GM23338 (cell line): ENCODE data around the gene ANKRD45. TPM values are rescaled to one million over a fixed set of nuclear protein-coding genes. Genes with fewer than 3 reads are reported as not detected.

Experiments
- ATAC-seq: fragments of 200-7000 bp; cut with Tn5 transposase; 3 replicates; pipeline ENCODE4 v1.9.1; 2020
- DNase-seq: peaks from one replicate; pipeline ENCODE4 v3.0.0-alpha.2; 2015; ENCODE audit warnings: low spot score
- H2AFZ ChIP-seq: fragments of 200-600 bp; sonication (generic); 2 replicates; pipeline ENCODE4 v1.8.0; 2016; ENCODE audit warnings: antibody characterized with exemption, mild to moderate bottlenecking, moderate library complexity
- H3F3A ChIP-seq: fragments of 200-600 bp; sonication (generic); replicated peaks from 2 replicates; pipeline ENCODE4 v1.8.0; 2017; ENCODE audit warnings: antibody characterized with exemption, mixed run types, low read depth
- H3K27ac ChIP-seq: fragments of 200-600 bp; sonication (generic); 2 replicates; pipeline ENCODE4 v1.6.1; 2016; ENCODE audit warnings: low read depth
- H3K27me3 ChIP-seq: fragments of 200-600 bp; sonication (generic); 2 replicates; pipeline ENCODE4 v1.8.0; 2016; ENCODE audit warnings: mild to moderate bottlenecking, mixed run types, moderate library complexity; ENCODE audit not compliant: insufficient read depth
- H3K36me3 ChIP-seq: fragments of 200-600 bp; sonication (generic); 2 replicates; pipeline ENCODE4 v1.8.0; 2016; ENCODE audit warnings: mild to moderate bottlenecking; ENCODE audit not compliant: insufficient read depth
- H3K4me1 ChIP-seq: fragments of 200-600 bp; sonication (generic); 2 replicates; pipeline ENCODE4 v1.8.0; 2016; ENCODE audit warnings: mild to moderate bottlenecking, moderate library complexity; ENCODE audit not compliant: insufficient read depth
- H3K4me2 ChIP-seq: fragments of 200-600 bp; sonication (generic); 2 replicates; pipeline ENCODE4 v1.7.1; 2017; ENCODE audit warnings: mixed run types
- H3K4me3 ChIP-seq: fragments of 200-600 bp; sonication (generic); 2 replicates; pipeline ENCODE4 v1.6.1; 2016; ENCODE audit warnings: mixed run types
- H3K79me2 ChIP-seq: fragments of 200-600 bp; sonication (generic); replicated peaks from 2 replicates; pipeline ENCODE4 v1.8.0; 2017; ENCODE audit warnings: mild to moderate bottlenecking; ENCODE audit not compliant: insufficient read depth
- H3K9me2 ChIP-seq: fragments of 200-600 bp; sonication (generic); 2 replicates; pipeline ENCODE4 v1.8.0; 2017; ENCODE audit not compliant: insufficient read depth
- H4K20me1 ChIP-seq: fragments of 200-600 bp; sonication (generic); replicated peaks from 2 replicates; pipeline ENCODE4 v1.8.0; 2017; ENCODE audit warnings: mild to moderate bottlenecking; ENCODE audit not compliant: insufficient read depth
- H3K27ac Mint-ChIP-seq: 2 replicates; pipeline ENCODE4 v1.8.0; 2020; ENCODE audit warnings: inconsistent platforms, mild to moderate bottlenecking, moderate library complexity, mixed read lengths
- H3K27me3 Mint-ChIP-seq: 3 replicates; pipeline ENCODE4 v1.8.0; 2022; ENCODE audit warnings: low read depth, mild to moderate bottlenecking, moderate library complexity, mixed read lengths, inconsistent platforms; ENCODE audit not compliant: insufficient read depth, poor library complexity
- H3K36me3 Mint-ChIP-seq: 3 replicates; pipeline ENCODE4 v1.8.0; 2021; ENCODE audit warnings: low read depth, mild to moderate bottlenecking, inconsistent platforms, moderate library complexity, mixed read lengths
- H3K4me1 Mint-ChIP-seq: 3 replicates; pipeline ENCODE4 v1.8.0; 2020; ENCODE audit warnings: mild to moderate bottlenecking, inconsistent platforms, mixed read lengths
- H3K4me3 Mint-ChIP-seq: 3 replicates; pipeline ENCODE4 v1.8.0; 2021; ENCODE audit warnings: moderate library complexity, mild to moderate bottlenecking, inconsistent platforms, mixed read lengths
- H3K9me3 Mint-ChIP-seq: 3 replicates; pipeline ENCODE4 v1.8.0; 2020; ENCODE audit warnings: moderate library complexity, mild to moderate bottlenecking, inconsistent platforms, mixed read lengths
- CREB1 ChIP-seq: fragments of 250-450 bp; sonication (Bioruptor Pico); IDR thresholded peaks from 2 replicates; pipeline ENCODE4 v1.5.0; 2020; ENCODE audit warnings: low read depth, mild to moderate bottlenecking, moderate library complexity
- CTCF ChIP-seq, 2 experiments: fragments of 200-600 bp in 1 of 2; sonication (generic) in 1 of 2; conservative IDR thresholded peaks; 2 replicates each; pipeline versions ENCODE4 v1.5.1 to v1.6.1; 2016 to 2017; ENCODE audit warnings: antibody characterized with exemption in 2 of 2, low read depth in 2 of 2, mild to moderate bottlenecking in 2 of 2, moderate library complexity in 1 of 2
- ETS1 ChIP-seq: IDR thresholded peaks from 2 replicates; pipeline ENCODE4 v1.6.1; 2016; ENCODE audit warnings: antibody characterized with exemption
- EZH2 ChIP-seq: fragments of 200-600 bp; sonication (generic); IDR thresholded peaks from one replicate; pipeline ENCODE4 v1.8.0; 2017; ENCODE audit warnings: antibody characterized with exemption, mild to moderate bottlenecking, low read depth; ENCODE audit not compliant: unreplicated experiment
- EZH2phosphoT487 ChIP-seq: fragments of 200-600 bp; sonication (generic); IDR thresholded peaks from one replicate; pipeline ENCODE4 v1.8.1; 2018; ENCODE audit warnings: antibody characterized with exemption; ENCODE audit not compliant: unreplicated experiment
- JUNB ChIP-seq: IDR thresholded peaks from one replicate; pipeline ENCODE4 v1.6.1; 2016; ENCODE audit warnings: antibody characterized with exemption; ENCODE audit not compliant: unreplicated experiment
- NANOG ChIP-seq: IDR thresholded peaks from 2 replicates; pipeline ENCODE4 v1.6.1; 2016; ENCODE audit warnings: antibody characterized with exemption, borderline replicate concordance
- POLR2AphosphoS5 ChIP-seq: IDR thresholded peaks from 2 replicates; pipeline ENCODE4 v1.6.1; 2016; ENCODE audit warnings: antibody characterized with exemption, low read depth
- STAT1 ChIP-seq: IDR thresholded peaks from one replicate; pipeline ENCODE4 v1.6.1; 2016; ENCODE audit warnings: antibody characterized with exemption; ENCODE audit not compliant: unreplicated experiment
- ZNF114 ChIP-seq: fragments of 250-450 bp; sonication (Bioruptor Pico); IDR thresholded peaks from 2 replicates; pipeline ENCODE4 v1.5.0; 2020; ENCODE audit warnings: mild to moderate bottlenecking, moderate library complexity
- ZNF331 ChIP-seq: fragments of 250-450 bp; sonication (Bioruptor Pico); IDR thresholded peaks from 2 replicates; pipeline ENCODE4 v1.5.0; 2020; ENCODE audit warnings: low read depth, mild to moderate bottlenecking, moderate library complexity
- ZNF462 ChIP-seq: fragments of 250-450 bp; sonication (Bioruptor Pico); IDR thresholded peaks from 2 replicates; pipeline ENCODE4 v1.5.0; 2020; ENCODE audit warnings: mild to moderate bottlenecking, moderate library complexity
- polyA plus RNA-seq: library from polyadenylated mRNA; unstranded; fragments of >200 nt; fragmentation: Nextera tagmentation; extraction: Ambion mirVana; gene quantifications from 2 replicates; pipeline ENCODE4 v1.2.1, GENCODE V29; 2016
- total RNA-seq: library from RNA; depleted of rRNA; stranded (reverse); fragments of >200 nt; shearing (Covaris generic); gene quantifications from 2 replicates; pipeline ENCODE4 v1.2.3, GENCODE V29; 2014

The ANKRD45 gene
- total and polyA plus RNA-seq, 2 experiments from 2014 or later = 1.5 to 2.3 TPM

- DNase-seq (no peak), ATAC-seq (no peak)
- no peak for TF ChIP-seq ZNF462 (CRISPR knock-in tag)
- no peak for TF ChIP-seq CREB1
- no peak for TF ChIP-seq EZH2phosphoT487
- TF ChIP-seq NANOG = no peak
- TF ChIP-seq JUNB = no peak
- no peak for TF ChIP-seq CTCF (conservative IDR thresholded peaks at IDR 0.05; ENCODE audit: low read depth in 2 of 2)
- no peak for TF ChIP-seq ETS1
- no peak for TF ChIP-seq POLR2AphosphoS5
- no peak for TF ChIP-seq EZH2
- no peak for TF ChIP-seq STAT1
- no peak for TF ChIP-seq ZNF114 (CRISPR knock-in tag)
- no peak for TF ChIP-seq ZNF331 (CRISPR knock-in tag)
- Mint-ChIP-seq H3K36me3 (no peaks in the 10 kb centered on the region), H3K27me3 (peaks cover 12% of the 10 kb centered on the region), H3K4me1 (peaks cover 21% of the 10 kb centered on the region), H3K9me3 (no peaks in the 10 kb centered on the region), H3K27ac (no peak overlapping the region), H3K4me3 (no peak overlapping the region)
- Histone ChIP-seq H3K4me1 (peaks cover 10% of the 10 kb centered on the region), H2AFZ (no peak overlapping the region), H3F3A (no peaks in the 10 kb centered on the region), H3K79me2 (no peaks in the 10 kb centered on the region), H3K36me3 (no peaks in the 10 kb centered on the region), H3K27ac (no peak overlapping the region), H3K27me3 (no peaks in the 10 kb centered on the region; the same call in 1 of the 2 replicates), H4K20me1 (no peaks in the 10 kb centered on the region), H3K9me2 (no peaks in the 10 kb centered on the region), H3K4me3 (no peak overlapping the region), H3K4me2 (no peak overlapping the region)
These were observed 3.0 kb downstream of the ANKRD45 start for GRCh38 chr1:173666646-173667045.
